Liver (tissue), 9 donors: ENCODE measurements around the gene COL24A1. TPM values are rescaled to one million over a fixed set of nuclear protein-coding genes. Genes with fewer than 3 reads are reported as not detected.

Experiments
- DNase-seq: peaks from one replicate; pipeline ENCODE4 v3.0.0-alpha.2; 2017; ENCODE audit warnings: low spot score
- H3K27ac ChIP-seq, 2 donors: one replicate each; pipeline ENCODE4 v1.7.0; 2013; ENCODE audit warnings: inconsistent platforms in 2 of 2, low read length in 2 of 2, control low read depth in 1 of 2, low read depth in 1 of 2, mild to moderate bottlenecking in 1 of 2
- H3K27me3 ChIP-seq, 4 donors: one replicate each; pipeline versions ENCODE4 v1.6.1 to v1.7.0; 2013; ENCODE audit warnings: low read length in 3 of 4, inconsistent platforms in 1 of 4, mild to moderate bottlenecking in 1 of 4, moderate library complexity in 1 of 4; ENCODE audit not compliant: control insufficient read depth in 4 of 4, insufficient read depth in 4 of 4
- H3K36me3 ChIP-seq, 4 donors: one replicate each; pipeline versions ENCODE4 v1.6.1 to v1.7.0; 2013; ENCODE audit warnings: low read length in 3 of 4, mild to moderate bottlenecking in 3 of 4, low read depth in 1 of 4, moderate library complexity in 1 of 4; ENCODE audit not compliant: control insufficient read depth in 4 of 4, insufficient read depth in 3 of 4
- H3K4me1 ChIP-seq, 4 donors: one replicate each; pipeline versions ENCODE4 v1.6.1 to v1.7.0; 2013; ENCODE audit warnings: low read length in 3 of 4, mild to moderate bottlenecking in 3 of 4, moderate library complexity in 1 of 4; ENCODE audit not compliant: control insufficient read depth in 4 of 4, insufficient read depth in 4 of 4
- H3K4me3 ChIP-seq, 3 donors: one replicate each; pipeline versions ENCODE4 v1.6.1 to v1.7.0; 2013; ENCODE audit warnings: low read length in 3 of 3, control low read depth in 1 of 3, low read depth in 1 of 3, mild to moderate bottlenecking in 1 of 3
- H3K9ac ChIP-seq, 2 donors: one replicate each; pipeline ENCODE4 v1.7.0; 2013; ENCODE audit warnings: low read length in 2 of 2, mild to moderate bottlenecking in 2 of 2, moderate library complexity in 2 of 2, control low read depth in 1 of 2, low read depth in 1 of 2
- H3K9me3 ChIP-seq, 4 donors: one replicate each; pipeline versions ENCODE4 v1.6.1 to v1.7.0; 2013; ENCODE audit warnings: low read length in 3 of 4; ENCODE audit not compliant: control insufficient read depth in 4 of 4
- ATF3 ChIP-seq: IDR thresholded peaks from 2 replicates; pipeline ENCODE4 v1.6.1; 2016; ENCODE audit warnings: antibody characterized with exemption
- CTCF ChIP-seq: fragments of 150-350 bp; IDR thresholded peaks from 2 replicates; pipeline ENCODE4 v1.5.1; 2017; ENCODE audit warnings: improper control_type of control experiment, low read depth, low read length; ENCODE audit not compliant: missing input control
- EGR1 ChIP-seq, 2 donors: IDR thresholded peaks; 2 replicates each; pipeline ENCODE4 v1.6.1; 2016 to 2018; ENCODE audit warnings: antibody characterized with exemption in 2 of 2, low read depth in 2 of 2
- FOXA1 ChIP-seq: IDR thresholded peaks from 2 replicates; pipeline ENCODE4 v1.6.1; 2016; ENCODE audit warnings: antibody characterized with exemption
- FOXA2 ChIP-seq: IDR thresholded peaks from 2 replicates; pipeline ENCODE4 v1.6.1; 2016; ENCODE audit warnings: antibody characterized with exemption
- GABPA ChIP-seq, 2 donors: IDR thresholded peaks in 1 of 2; conservative IDR thresholded peaks in 1 of 2; 2 replicates each; pipeline ENCODE4 v1.6.1; 2016; ENCODE audit warnings: antibody characterized with exemption in 2 of 2, mild to moderate bottlenecking in 1 of 2, moderate library complexity in 1 of 2
- HNF4A ChIP-seq, 2 donors: conservative IDR thresholded peaks; 2 replicates each; pipeline ENCODE4 v1.6.1; 2016; ENCODE audit warnings: antibody characterized with exemption in 2 of 2, mild to moderate bottlenecking in 2 of 2
- HNF4G ChIP-seq: IDR thresholded peaks from 2 replicates; pipeline ENCODE4 v1.6.1; 2016; ENCODE audit warnings: antibody characterized with exemption
- JUND ChIP-seq, 2 donors: IDR thresholded peaks; 2 replicates each; pipeline ENCODE4 v1.6.1; 2016; ENCODE audit warnings: antibody characterized with exemption in 2 of 2
- NR2F2 ChIP-seq: IDR thresholded peaks from 2 replicates; pipeline ENCODE4 v1.6.1; 2016; ENCODE audit warnings: antibody characterized with exemption
- RAD21 ChIP-seq, 2 donors: IDR thresholded peaks; 2 replicates each; pipeline ENCODE4 v1.6.1; 2016; ENCODE audit warnings: antibody characterized with exemption in 2 of 2, mild to moderate bottlenecking in 2 of 2
- REST ChIP-seq: IDR thresholded peaks from 2 replicates; pipeline ENCODE4 v1.6.1; 2016; ENCODE audit warnings: antibody characterized with exemption, mild to moderate bottlenecking
- RXRA ChIP-seq, 2 donors: IDR thresholded peaks; 2 replicates each; pipeline ENCODE4 v1.6.1; 2017 to 2018; ENCODE audit warnings: antibody characterized with exemption in 2 of 2, mild to moderate bottlenecking in 1 of 2
- SP1 ChIP-seq: IDR thresholded peaks from 2 replicates; pipeline ENCODE4 v1.6.1; 2018; ENCODE audit warnings: antibody characterized with exemption, mild to moderate bottlenecking
- TAF1 ChIP-seq: conservative IDR thresholded peaks from 2 replicates; pipeline ENCODE4 v1.6.1; 2016; ENCODE audit warnings: antibody characterized with exemption, mild to moderate bottlenecking
- YY1 ChIP-seq: IDR thresholded peaks from 2 replicates; pipeline ENCODE4 v1.6.1; 2016; ENCODE audit warnings: antibody characterized with exemption, mild to moderate bottlenecking
- WGBS: extraction: QIAGEN DNeasy Blood & Tissue Kit; methylation state at CpG from one replicate; pipeline ENCODE4 v1.1.7; 2013; 5-methylcytosine and 5-hydroxymethylcytosine counted together
- polyA plus RNA-seq, 2 donors: library from polyadenylated mRNA; stranded (reverse) in 1 of 2; unstranded in 1 of 2; fragments of 200-250 nt in 1 of 2; fragments of >200 nt in 1 of 2; fragmentation: Nextera tagmentation in 1 of 2; extraction: Ambion mirVana in 1 of 2; gene quantifications; one replicate each; pipeline versions ENCODE4 v1.2.1 to v1.2.3, GENCODE V29; 2013 to 2015
- total RNA-seq, 2 donors: library from RNA; depleted of rRNA; stranded (reverse); fragments of >200 nt; gene quantifications; one replicate each; pipeline ENCODE4 v1.2.3, GENCODE V29; 2014
- TF ChIP-seq, protein P1 (sequence below): IDR thresholded peaks from 2 replicates; pipeline ENCODE4 v1.6.1; 2016; ENCODE audit warnings: antibody characterized with exemption
- TF ChIP-seq, protein P2 (sequence below): IDR thresholded peaks from 2 replicates; pipeline ENCODE4 v1.6.1; 2016; ENCODE audit warnings: antibody characterized with exemption
- donor health status: healthy.
- donor health status: healthy.
- donor health status: healthy.
- donor health status: healthy.
- donor health status: healthy.

The COL24A1 gene
- total and polyA plus RNA-seq, 4 donors: under 0.01 to 0.28 (median 0.01) TPM; not detected in 1

GRCh38 chr1:86089765-86090164, 66.8 kb downstream of the COL24A1 start:
- no peak for TF ChIP-seq FOXA2
- no peak for TF ChIP-seq FOXA1
- no peak for TF ChIP-seq EGR1 (IDR thresholded peaks at IDR 0.05; ENCODE audit: low read depth in 2 of 2)
- no peak for TF ChIP-seq SP1
- TF ChIP-seq YY1: no peak
- no peak for TF ChIP-seq RAD21 (IDR thresholded peaks at IDR 0.05)
- TF ChIP-seq JUND (IDR thresholded peaks at IDR 0.05): no peak
- no peak for TF ChIP-seq GABPA (IDR thresholded peaks at IDR 0.05 in 1 of 2, conservative IDR thresholded peaks at IDR 0.05 in 1 of 2)
- no peak for TF ChIP-seq NR2F2
- TF ChIP-seq ATF3: no peak
- TF ChIP-seq HNF4G: no peak
- no peak for TF ChIP-seq RXRA (IDR thresholded peaks at IDR 0.05)
- TF ChIP-seq, protein P1, sequence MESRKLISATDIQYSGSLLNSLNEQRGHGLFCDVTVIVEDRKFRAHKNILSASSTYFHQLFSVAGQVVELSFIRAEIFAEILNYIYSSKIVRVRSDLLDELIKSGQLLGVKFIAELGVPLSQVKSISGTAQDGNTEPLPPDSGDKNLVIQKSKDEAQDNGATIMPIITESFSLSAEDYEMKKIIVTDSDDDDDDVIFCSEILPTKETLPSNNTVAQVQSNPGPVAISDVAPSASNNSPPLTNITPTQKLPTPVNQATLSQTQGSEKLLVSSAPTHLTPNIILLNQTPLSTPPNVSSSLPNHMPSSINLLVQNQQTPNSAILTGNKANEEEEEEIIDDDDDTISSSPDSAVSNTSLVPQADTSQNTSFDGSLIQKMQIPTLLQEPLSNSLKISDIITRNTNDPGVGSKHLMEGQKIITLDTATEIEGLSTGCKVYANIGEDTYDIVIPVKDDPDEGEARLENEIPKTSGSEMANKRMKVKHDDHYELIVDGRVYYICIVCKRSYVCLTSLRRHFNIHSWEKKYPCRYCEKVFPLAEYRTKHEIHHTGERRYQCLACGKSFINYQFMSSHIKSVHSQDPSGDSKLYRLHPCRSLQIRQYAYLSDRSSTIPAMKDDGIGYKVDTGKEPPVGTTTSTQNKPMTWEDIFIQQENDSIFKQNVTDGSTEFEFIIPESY: no peak
- TF ChIP-seq, protein P2, sequence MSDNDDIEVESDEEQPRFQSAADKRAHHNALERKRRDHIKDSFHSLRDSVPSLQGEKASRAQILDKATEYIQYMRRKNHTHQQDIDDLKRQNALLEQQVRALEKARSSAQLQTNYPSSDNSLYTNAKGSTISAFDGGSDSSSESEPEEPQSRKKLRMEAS: no peak
- no peak for TF ChIP-seq HNF4A (conservative IDR thresholded peaks at IDR 0.05)
- no peak for TF ChIP-seq TAF1
- no peak for TF ChIP-seq REST
- no peak for TF ChIP-seq CTCF
- Histone ChIP-seq H3K9ac (no peak overlapping the region), H3K36me3 (no peaks in the 10 kb centered on the region), H3K27me3 (no peaks in the 10 kb centered on the region), H3K4me1 (no peaks in the 10 kb centered on the region), H3K4me3 (no peak overlapping the region), H3K9me3 (no peaks in the 10 kb centered on the region), H3K27ac (no peak overlapping the region)
- no peak for DNase-seq
- 81% methylated on average over 16 of the region's 16 CpGs for WGBS
